ENCODE results near the gene TYK2.

DNA sequence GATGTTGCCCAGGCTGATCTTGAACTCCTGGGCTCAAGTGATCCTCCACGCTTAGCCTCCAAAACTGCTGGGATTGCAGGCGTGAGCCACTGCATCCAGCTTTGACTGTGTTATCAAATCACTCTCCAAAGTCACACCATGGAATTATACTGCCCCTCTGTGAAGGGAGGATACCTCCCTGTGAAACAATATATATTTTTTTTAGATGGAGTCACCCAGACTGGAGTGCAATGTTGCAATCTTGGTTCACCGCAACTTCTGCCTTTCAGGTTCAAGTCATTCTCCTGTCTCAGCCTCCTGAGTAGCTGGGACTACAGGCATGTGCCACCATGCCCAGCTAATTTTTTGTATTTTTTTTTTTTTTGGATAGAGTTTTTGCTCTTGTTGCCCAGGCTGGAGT, 7.7 kb downstream of the TYK2 start:
- TF ChIP-seq, protein P1, sequence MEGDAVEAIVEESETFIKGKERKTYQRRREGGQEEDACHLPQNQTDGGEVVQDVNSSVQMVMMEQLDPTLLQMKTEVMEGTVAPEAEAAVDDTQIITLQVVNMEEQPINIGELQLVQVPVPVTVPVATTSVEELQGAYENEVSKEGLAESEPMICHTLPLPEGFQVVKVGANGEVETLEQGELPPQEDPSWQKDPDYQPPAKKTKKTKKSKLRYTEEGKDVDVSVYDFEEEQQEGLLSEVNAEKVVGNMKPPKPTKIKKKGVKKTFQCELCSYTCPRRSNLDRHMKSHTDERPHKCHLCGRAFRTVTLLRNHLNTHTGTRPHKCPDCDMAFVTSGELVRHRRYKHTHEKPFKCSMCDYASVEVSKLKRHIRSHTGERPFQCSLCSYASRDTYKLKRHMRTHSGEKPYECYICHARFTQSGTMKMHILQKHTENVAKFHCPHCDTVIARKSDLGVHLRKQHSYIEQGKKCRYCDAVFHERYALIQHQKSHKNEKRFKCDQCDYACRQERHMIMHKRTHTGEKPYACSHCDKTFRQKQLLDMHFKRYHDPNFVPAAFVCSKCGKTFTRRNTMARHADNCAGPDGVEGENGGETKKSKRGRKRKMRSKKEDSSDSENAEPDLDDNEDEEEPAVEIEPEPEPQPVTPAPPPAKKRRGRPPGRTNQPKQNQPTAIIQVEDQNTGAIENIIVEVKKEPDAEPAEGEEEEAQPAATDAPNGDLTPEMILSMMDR (conservative IDR thresholded peaks at IDR 0.05; ENCODE audit: low read depth, low read length), result no peak
- no peak for TF ChIP-seq EZH2 (IDR thresholded peaks at IDR 0.05; ENCODE audit: borderline replicate concordance, low read depth, low read length, poor library complexity, severe bottlenecking)
